B cell (primary cell): ENCODE measurements around the gene LARP4. TPM values are rescaled to one million over a fixed set of nuclear protein-coding genes. Genes with fewer than 3 reads are reported as not detected.

Source experiments
- ATAC-seq: fragments of 200-7000 bp; cut with Tn5 transposase; one replicate; pipeline ENCODE4 v1.10.0; 2021; ENCODE audit warnings: low read depth, mild to moderate bottlenecking, moderate number of reproducible peaks, moderate library complexity
- CTCF ChIA-PET: fragments of 350-600 bp; sonication (Branson Sonifier 250); formaldehyde crosslinking; loops from one replicate; lab custom pipeline; 2021; ENCODE audit warnings: antibody characterized with exemption, inconsistent platforms; lab: Charles Lee
- POLR2A ChIA-PET: fragments of 350-600 bp; sonication (Branson Sonifier 250); formaldehyde crosslinking; loops from one replicate; lab custom pipeline; 2021; ENCODE audit warnings: antibody characterized with exemption; lab: Charles Lee
- DNase-seq: peaks from one replicate; pipeline ENCODE4 v3.0.0; 2013
- H2AFZ ChIP-seq: 2 replicates; pipeline ENCODE4 v1.6.1; 2012; ENCODE audit warnings: mild to moderate bottlenecking, low read depth, low read length; ENCODE audit not compliant: insufficient read depth, poor library complexity, severe bottlenecking
- H3K27ac ChIP-seq, 2 donors: 1 replicate in 1 of 2; 2 replicates in 1 of 2; pipeline ENCODE4 v1.5.1; 2012 to 2013; ENCODE audit warnings: low read length in 2 of 2, mild to moderate bottlenecking in 2 of 2, moderate library complexity in 1 of 2
- H3K27me3 ChIP-seq, 4 experiments: fragments of 200-600 bp in 1 of 4; sonication (generic) in 1 of 4; replicated peaks in 1 of 4; 1 replicate in 2 of 4; 2 replicates in 2 of 4; pipeline versions ENCODE4 v1.6.1 to v1.7.0; 2013 to 2016; ENCODE audit warnings: low read length in 3 of 4, mild to moderate bottlenecking in 2 of 4, mixed read lengths in 1 of 4, moderate library complexity in 1 of 4; ENCODE audit not compliant: insufficient read depth in 4 of 4, control insufficient read depth in 3 of 4; ENCODE audit errors: control extremely low read depth in 1 of 4
- H3K36me3 ChIP-seq, 2 experiments: replicated peaks in 1 of 2; 1 replicate in 1 of 2; 2 replicates in 1 of 2; pipeline versions ENCODE4 v1.6.1 to v1.7.1; 2013; ENCODE audit warnings: low read length in 1 of 2; ENCODE audit not compliant: insufficient read depth in 2 of 2, control insufficient read depth in 1 of 2; ENCODE audit errors: control extremely low read depth in 1 of 2, extremely low read depth in 1 of 2
- H3K4me1 ChIP-seq, 2 donors: fragments of 200-600 bp in 1 of 2; sonication (generic) in 1 of 2; 1 replicate in 1 of 2; 2 replicates in 1 of 2; pipeline versions ENCODE4 v1.5.1 to v1.6.1; 2013 to 2017; ENCODE audit warnings: low read length in 2 of 2; ENCODE audit not compliant: control insufficient read depth in 2 of 2, insufficient read depth in 2 of 2
- H3K4me2 ChIP-seq: replicated peaks from 2 replicates; pipeline ENCODE3; 2012; ENCODE audit warnings: mild to moderate bottlenecking, low read depth, low read length; ENCODE audit not compliant: poor library complexity, severe bottlenecking
- H3K4me3 ChIP-seq, 5 experiments: fragments of 200-600 bp in 1 of 5; sonication (generic) in 1 of 5; 1 replicate in 3 of 5; 2 replicates in 2 of 5; pipeline versions ENCODE4 v1.5.1 to v1.7.0; 2011 to 2016; ENCODE audit warnings: low read length in 4 of 5, mild to moderate bottlenecking in 4 of 5, low read depth in 2 of 5, control low read depth in 1 of 5, moderate library complexity in 1 of 5; ENCODE audit not compliant: insufficient read depth in 1 of 5; ENCODE audit errors: control extremely low read depth in 1 of 5, extremely low read depth in 1 of 5
- H3K79me2 ChIP-seq: fragments of 200-600 bp; sonication (generic); one replicate; pipeline ENCODE4 v1.6.0; 2016; ENCODE audit warnings: low read length; ENCODE audit not compliant: control insufficient read depth, insufficient read depth
- H3K9ac ChIP-seq: fragments of 200-600 bp; sonication (generic); 2 replicates; pipeline ENCODE4 v1.6.1; 2017; ENCODE audit warnings: mild to moderate bottlenecking, low read length, moderate library complexity
- H3K9me3 ChIP-seq, 3 donors: one replicate each; pipeline versions ENCODE4 v1.6.1 to v1.7.1; 2013; ENCODE audit warnings: low read length in 2 of 3; ENCODE audit not compliant: control insufficient read depth in 2 of 3, insufficient read depth in 1 of 3; ENCODE audit errors: control extremely low read depth in 1 of 3
- H4K20me1 ChIP-seq: 2 replicates; pipeline ENCODE4 v1.6.0; 2012; ENCODE audit warnings: mild to moderate bottlenecking, low read length; ENCODE audit not compliant: insufficient read depth, control insufficient read depth, poor library complexity, severe bottlenecking
- H3K27ac Mint-ChIP-seq: one replicate; pipeline ENCODE4 v1.8.0; 2021; ENCODE audit warnings: mixed read lengths
- H3K27me3 Mint-ChIP-seq: one replicate; pipeline ENCODE4 v1.8.0; 2021; ENCODE audit warnings: mixed read lengths
- H3K4me1 Mint-ChIP-seq: one replicate; pipeline ENCODE4 v1.8.0; 2021; ENCODE audit warnings: mixed read lengths
- H3K4me3 Mint-ChIP-seq: one replicate; pipeline ENCODE4 v1.8.0; 2021; ENCODE audit warnings: mixed read lengths
- H3K9me3 Mint-ChIP-seq: one replicate; pipeline ENCODE4 v1.8.0; 2022; ENCODE audit warnings: mixed read lengths; ENCODE audit not compliant: insufficient read depth
- EZH2 ChIP-seq: IDR thresholded peaks from 2 replicates; pipeline ENCODE4 v1.6.1; 2012; ENCODE audit warnings: borderline replicate concordance, low read depth, mild to moderate bottlenecking, moderate library complexity, low read length; ENCODE audit not compliant: insufficient read depth, poor library complexity, severe bottlenecking
- WGBS: methylation state at CpG from one replicate; pipeline ENCODE4 v1.1.5; 2013; ENCODE audit warnings: missing lambda C conversion rate; ENCODE audit not compliant: insufficient coverage; 5-methylcytosine and 5-hydroxymethylcytosine counted together
- intact Hi-C: fragments of 100-400 bp; cut with micrococcal nuclease; formaldehyde crosslinking; loops from one replicate; pipeline ENCODE4 v1.10.0; 2022
- polyA plus RNA-seq: library from polyadenylated mRNA; depleted of rRNA; stranded (reverse); fragments of >200 nt; gene quantifications from 2 replicates; pipeline ENCODE4 v1.2.3, GENCODE V29; 2012
- total RNA-seq, 2 donors: library from RNA; stranded (reverse); fragments of 120-200 nt in 1 of 2; gene quantifications; 1 replicate in 1 of 2; 2 replicates in 1 of 2; pipeline versions ENCODE4 v1.2.3 to v1.2.4, GENCODE V29; 2013 to 2022
- TF ChIP-seq, protein P1 (sequence below): fragments of 200-600 bp; IDR thresholded peaks from one replicate; pipeline ENCODE4 v1.8.0; 2022; ENCODE audit warnings: antibody characterized with exemption, mild to moderate bottlenecking

The LARP4 gene
- total and polyA plus RNA-seq, 2 donors (not counting 1 experiment from before 2014, with no cell fraction given) = 5.5 to 48.4 TPM

DNA sequence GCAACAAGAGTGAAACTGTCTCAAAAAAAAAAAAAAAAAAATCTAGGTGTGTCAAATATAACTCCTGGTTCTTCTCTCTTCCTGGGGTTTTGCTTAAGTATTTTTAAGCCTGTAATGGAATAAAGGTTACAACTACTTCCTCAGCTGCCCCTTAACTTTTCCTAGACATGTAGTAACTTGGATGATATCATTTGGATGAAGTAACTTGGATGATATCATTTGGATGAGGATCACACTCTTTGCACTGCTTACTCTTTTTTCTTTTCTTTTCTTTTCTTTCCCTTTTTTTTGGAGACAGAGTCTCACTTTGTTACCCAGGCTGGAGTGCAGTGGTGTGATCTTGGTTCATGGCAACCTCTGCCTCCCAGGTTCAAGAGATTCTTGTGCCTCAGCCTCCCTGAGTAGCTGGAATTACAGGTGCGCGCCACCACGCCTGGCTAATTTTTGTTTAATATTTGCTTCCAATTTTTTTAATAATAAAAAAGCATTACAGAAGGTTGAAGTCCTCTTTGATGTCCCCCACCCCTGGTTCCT, 3.5 kb upstream of the LARP4 start:
- no peak for TF ChIP-seq EZH2
- TF ChIP-seq, protein P1, sequence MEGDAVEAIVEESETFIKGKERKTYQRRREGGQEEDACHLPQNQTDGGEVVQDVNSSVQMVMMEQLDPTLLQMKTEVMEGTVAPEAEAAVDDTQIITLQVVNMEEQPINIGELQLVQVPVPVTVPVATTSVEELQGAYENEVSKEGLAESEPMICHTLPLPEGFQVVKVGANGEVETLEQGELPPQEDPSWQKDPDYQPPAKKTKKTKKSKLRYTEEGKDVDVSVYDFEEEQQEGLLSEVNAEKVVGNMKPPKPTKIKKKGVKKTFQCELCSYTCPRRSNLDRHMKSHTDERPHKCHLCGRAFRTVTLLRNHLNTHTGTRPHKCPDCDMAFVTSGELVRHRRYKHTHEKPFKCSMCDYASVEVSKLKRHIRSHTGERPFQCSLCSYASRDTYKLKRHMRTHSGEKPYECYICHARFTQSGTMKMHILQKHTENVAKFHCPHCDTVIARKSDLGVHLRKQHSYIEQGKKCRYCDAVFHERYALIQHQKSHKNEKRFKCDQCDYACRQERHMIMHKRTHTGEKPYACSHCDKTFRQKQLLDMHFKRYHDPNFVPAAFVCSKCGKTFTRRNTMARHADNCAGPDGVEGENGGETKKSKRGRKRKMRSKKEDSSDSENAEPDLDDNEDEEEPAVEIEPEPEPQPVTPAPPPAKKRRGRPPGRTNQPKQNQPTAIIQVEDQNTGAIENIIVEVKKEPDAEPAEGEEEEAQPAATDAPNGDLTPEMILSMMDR = no peak
- no peak overlapping the region for H2AFZ ChIP-seq
- POLR2A ChIA-PET = no interaction called here
- peaks cover 12 to 14% of the 10 kb centered on the region in 2 donors for H3K4me1 ChIP-seq
- ATAC-seq = no peak
- H3K27ac Mint-ChIP-seq = no peak overlapping the region
- peaks cover 20% of the 10 kb centered on the region for H3K4me1 Mint-ChIP-seq
- intact Hi-C loops = no loop called here
- CTCF ChIA-PET = interaction anchor here (0.7 kb wide), 1 partner anchor 1027 kb away, joined by 3 read pairs; no protein-coding TSS in a partner anchor
- no peaks in the 10 kb centered on the region for H3K36me3 ChIP-seq
- peaks cover 9% of the 10 kb centered on the region for H3K27me3 Mint-ChIP-seq
- no CpG with 5 or more reads among the region's 3 CpGs for WGBS
- peaks cover 2% of the 10 kb centered on the region for H4K20me1 ChIP-seq
- H3K9me3 Mint-ChIP-seq = no peaks in the 10 kb centered on the region
- no peaks in the 10 kb centered on the region for H3K27me3 ChIP-seq
- no peak for DNase-seq
- no peak overlapping the region for H3K4me3 ChIP-seq
- no peak overlapping the region for H3K9ac ChIP-seq
- no peak overlapping the region for H3K4me3 Mint-ChIP-seq
- no peak overlapping the region for H3K27ac ChIP-seq
- no peak overlapping the region for H3K4me2 ChIP-seq
- peaks cover 11% of the 10 kb centered on the region for H3K79me2 ChIP-seq
- no peaks in the 10 kb centered on the region for H3K9me3 ChIP-seq

DNA sequence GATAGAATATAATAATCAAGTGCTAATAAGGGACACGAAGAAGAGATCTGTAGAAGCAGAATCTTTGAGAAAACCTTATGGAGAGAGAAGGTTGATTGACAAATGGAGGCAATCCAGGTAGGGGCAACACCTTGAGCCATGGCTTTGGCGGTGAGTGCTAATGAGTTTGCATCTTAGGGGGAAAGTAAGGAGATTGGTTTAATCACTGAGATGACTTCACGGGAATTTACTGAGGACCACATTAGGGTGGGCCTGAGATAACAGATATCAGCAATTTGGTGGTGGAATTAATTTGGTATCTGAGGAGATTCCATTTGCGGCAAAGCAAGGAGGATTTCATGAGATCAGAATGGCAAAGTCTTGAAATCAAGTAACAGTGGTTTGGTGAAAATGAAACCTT, 1.8 kb upstream of the LARP4 start:
- POLR2A ChIA-PET = no interaction called here
- Mint-ChIP-seq H3K27ac (no peak overlapping the region), H3K4me1 (peaks cover 33% of the 10 kb centered on the region), H3K27me3 (peaks cover 9% of the 10 kb centered on the region), H3K9me3 (no peaks in the 10 kb centered on the region), H3K4me3 (peak overlapping the region; percentile 8)
- Histone ChIP-seq H3K79me2 (peaks cover 29% of the 10 kb centered on the region), H3K36me3 (no peaks in the 10 kb centered on the region), H3K27me3 (no peaks in the 10 kb centered on the region), H3K4me1 (peaks cover 22 to 24% of the 10 kb centered on the region in 2 donors), H3K9me3 (no peaks in the 10 kb centered on the region), H3K27ac (no peak overlapping the region), H4K20me1 (peaks cover 6% of the 10 kb centered on the region), H3K4me2 (no peak overlapping the region), H3K9ac (no peak overlapping the region), H2AFZ (peak overlapping the region; percentile 2), H3K4me3 (no peak overlapping the region)
- CTCF ChIA-PET = no interaction called here
- TF ChIP-seq EZH2 = no peak
- TF ChIP-seq, protein P1 = no peak
- DNase-seq (no peak), ATAC-seq (no peak)
- intact Hi-C loops = no loop called here
- WGBS = 100% methylated on average over 3 of the region's 4 CpGs
